Keratinocyte (primary cell): ENCODE data around the gene RAPGEF4.

Experiments
- CTCF ChIP-seq, 3 experiments: IDR thresholded peaks in 1 of 3; conservative IDR thresholded peaks in 1 of 3; optimal IDR thresholded peaks in 1 of 3; 2 replicates in 2 of 3; 3 replicates in 1 of 3; pipeline versions ENCODE3 to v1.5.1; 2011; ENCODE audit warnings: low read length in 3 of 3, mild to moderate bottlenecking in 3 of 3, moderate library complexity in 2 of 3, control low read depth in 1 of 3, inconsistent platforms in 1 of 3; ENCODE audit not compliant: insufficient read depth in 2 of 3; ENCODE audit errors: extremely low read depth in 1 of 3
- EZH2 ChIP-seq: IDR thresholded peaks from one replicate; pipeline ENCODE4 v1.6.1; 2012; ENCODE audit warnings: inconsistent platforms, mild to moderate bottlenecking, low read length, moderate library complexity

GRCh38 chr2:173094731-173095130 is 359.1 kb downstream of the RAPGEF4 start:
- TF ChIP-seq CTCF (optimal IDR thresholded peaks at IDR 0.05 in 1 of 3, IDR thresholded peaks at IDR 0.05 in 1 of 3, conservative IDR thresholded peaks at IDR 0.05 in 1 of 3; ENCODE audit: extremely low read depth in 1 of 3, insufficient read depth in 2 of 3, low read length in 3 of 3) (no peak), EZH2 (no peak)
